Duodenal mucosa (tissue), 2 donors: ENCODE results near the gene EGF.
"Not testable (repeated sequence)": the region's sequence is repeated elsewhere in the genome, so short reads cannot be mapped to it uniquely, and the experiment has no call there.

Experiments used
- H3K27ac ChIP-seq: one replicate; pipeline ENCODE4 v1.7.0; 2013; ENCODE audit warnings: low read depth, low read length
- H3K27me3 ChIP-seq, 2 donors: one replicate each; pipeline ENCODE4 v1.7.0; 2013; ENCODE audit warnings: low read length in 2 of 2, control low read depth in 1 of 2; ENCODE audit not compliant: insufficient read depth in 2 of 2, control insufficient read depth in 1 of 2
- H3K36me3 ChIP-seq, 2 donors: one replicate each; pipeline ENCODE4 v1.7.0; 2013; ENCODE audit warnings: low read length in 2 of 2, control low read depth in 1 of 2; ENCODE audit not compliant: insufficient read depth in 2 of 2, control insufficient read depth in 1 of 2
- H3K4me1 ChIP-seq, 2 donors: one replicate each; pipeline ENCODE4 v1.7.0; 2013; ENCODE audit warnings: low read length in 2 of 2, control low read depth in 1 of 2; ENCODE audit not compliant: insufficient read depth in 2 of 2, control insufficient read depth in 1 of 2
- H3K4me3 ChIP-seq, 2 donors: one replicate each; pipeline ENCODE4 v1.7.0; 2013; ENCODE audit warnings: low read length in 2 of 2, low read depth in 1 of 2
- H3K9ac ChIP-seq, 2 donors: one replicate each; pipeline ENCODE4 v1.7.0; 2013; ENCODE audit warnings: low read length in 2 of 2, low read depth in 1 of 2
- H3K9me3 ChIP-seq, 2 donors: one replicate each; pipeline ENCODE4 v1.7.0; 2013; ENCODE audit warnings: low read length in 2 of 2, control low read depth in 1 of 2; ENCODE audit not compliant: control insufficient read depth in 1 of 2

Gene EGF

DNA sequence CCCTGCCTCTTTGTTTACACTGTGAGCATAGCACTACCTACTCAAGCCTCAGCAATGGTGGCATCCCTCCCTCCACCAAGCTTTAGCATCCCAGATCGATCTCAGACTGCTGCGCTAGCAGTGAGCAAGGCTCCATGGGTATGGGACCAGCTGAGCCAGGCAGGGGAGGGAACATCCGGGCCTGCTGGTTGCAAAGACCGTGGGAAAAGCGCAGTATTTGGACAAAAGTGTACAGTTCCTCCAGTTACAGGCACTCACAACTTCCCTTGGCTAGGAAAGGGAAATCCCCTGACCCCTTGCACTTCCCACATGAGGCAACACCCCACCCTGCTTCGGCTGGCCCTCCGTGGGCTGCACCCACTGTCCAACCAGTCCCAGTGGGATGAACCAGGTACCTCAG lies 26.5 kb downstream of the EGF start:
- Histone ChIP-seq H3K9ac (no peak overlapping the region), H3K9me3 (no peaks in the 10 kb centered on the region), H3K36me3 (no peaks in the 10 kb centered on the region), H3K4me3 (no peak overlapping the region), H3K4me1 (no peaks in the 10 kb centered on the region), H3K27me3 (no peaks in the 10 kb centered on the region), H3K27ac (no peak overlapping the region)

DNA sequence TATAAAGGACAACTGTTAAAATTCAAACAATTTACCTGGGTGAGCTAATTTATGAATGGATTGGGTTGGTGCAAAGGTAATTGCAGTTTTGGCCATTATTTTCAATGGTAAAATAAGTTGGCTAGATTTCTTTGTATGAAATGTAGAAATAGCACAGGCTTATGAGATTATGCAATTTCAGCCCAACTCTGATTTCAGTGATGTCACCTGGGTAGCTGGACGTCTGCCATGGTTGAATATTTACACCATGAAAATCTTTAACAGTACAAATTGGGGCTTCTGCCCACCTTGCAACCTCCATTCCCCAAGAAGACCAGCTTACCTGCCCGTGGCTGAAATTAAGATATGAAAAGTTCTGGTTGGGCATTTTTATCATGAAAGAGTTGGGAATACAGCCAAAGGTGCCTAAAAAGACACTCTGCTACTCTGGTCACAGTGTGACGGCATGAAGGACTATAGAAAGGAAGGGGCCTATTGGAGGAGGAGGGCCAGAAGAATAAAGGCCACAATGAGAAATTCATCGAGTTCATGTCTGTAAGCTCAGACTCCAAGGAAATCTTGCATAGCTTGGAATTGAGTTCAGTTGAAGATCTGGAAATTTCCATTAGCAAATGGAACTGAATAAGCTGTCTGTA lies 29.7 kb downstream of the EGF start:
- Histone ChIP-seq H3K9ac (no peak overlapping the region), H3K4me3 (no peak overlapping the region), H3K4me1 (no peaks in the 10 kb centered on the region), H3K27ac (no peak overlapping the region), H3K9me3 (no peaks in the 10 kb centered on the region), H3K27me3 (no peaks in the 10 kb centered on the region), H3K36me3 (no peaks in the 10 kb centered on the region)

DNA sequence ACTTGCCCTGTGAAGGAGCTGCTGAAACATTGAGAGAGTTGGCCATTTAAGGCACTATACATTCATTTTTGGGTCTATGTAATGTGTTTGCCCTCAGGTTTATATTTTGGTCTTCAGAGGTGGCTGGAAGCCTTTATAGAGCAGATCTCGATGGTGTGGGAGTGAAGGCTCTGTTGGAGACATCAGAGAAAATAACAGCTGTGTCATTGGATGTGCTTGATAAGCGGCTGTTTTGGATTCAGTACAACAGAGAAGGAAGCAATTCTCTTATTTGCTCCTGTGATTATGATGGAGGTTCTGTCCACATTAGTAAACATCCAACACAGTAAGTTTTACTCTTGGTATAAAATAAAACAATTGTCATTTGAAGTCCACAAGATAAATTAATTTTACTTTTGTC lies 31.1 kb downstream of the EGF start:
- Histone ChIP-seq H3K4me3 (no peak overlapping the region), H3K9me3 (no peaks in the 10 kb centered on the region), H3K27ac (no peak overlapping the region), H3K36me3 (no peaks in the 10 kb centered on the region), H3K9ac (no peak overlapping the region), H3K4me1 (no peaks in the 10 kb centered on the region), H3K27me3 (no peaks in the 10 kb centered on the region)

DNA sequence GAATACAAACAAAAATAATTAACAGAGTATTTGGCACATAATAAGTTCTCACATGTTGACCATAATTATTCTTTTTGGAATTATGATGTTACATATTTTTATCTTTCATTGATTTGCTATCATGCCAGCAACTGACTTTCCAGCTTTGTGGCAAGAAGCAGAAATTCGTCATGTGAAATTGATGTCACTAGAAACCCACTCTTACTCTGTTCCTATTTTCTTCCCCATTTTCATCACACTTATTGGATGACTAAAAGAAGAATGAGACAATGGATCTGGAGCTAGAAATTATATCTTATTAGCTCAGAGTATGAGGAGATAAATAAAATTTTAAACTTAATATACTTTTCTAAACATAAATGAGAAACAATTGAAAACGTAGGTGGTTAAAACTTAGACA lies 31.9 kb downstream of the EGF start:
- Histone ChIP-seq H3K9ac (no peak overlapping the region), H3K27ac (no peak overlapping the region), H3K27me3 (no peaks in the 10 kb centered on the region), H3K4me1 (no peaks in the 10 kb centered on the region), H3K9me3 (no peaks in the 10 kb centered on the region), H3K36me3 (no peaks in the 10 kb centered on the region), H3K4me3 (no peak overlapping the region)

DNA sequence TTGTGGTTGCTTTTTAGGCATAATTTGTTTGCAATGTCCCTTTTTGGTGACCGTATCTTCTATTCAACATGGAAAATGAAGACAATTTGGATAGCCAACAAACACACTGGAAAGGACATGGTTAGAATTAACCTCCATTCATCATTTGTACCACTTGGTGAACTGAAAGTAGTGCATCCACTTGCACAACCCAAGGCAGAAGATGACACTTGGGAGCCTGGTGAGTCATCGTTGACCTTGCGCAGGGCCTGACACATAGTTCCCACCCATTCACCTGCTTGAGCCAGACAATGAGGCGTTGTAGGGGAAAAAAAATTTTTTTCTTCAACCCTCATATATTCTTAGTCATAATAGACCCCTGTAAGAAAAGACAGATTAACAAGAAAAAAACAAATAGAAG lies 32.4 kb downstream of the EGF start:
- H3K4me3 ChIP-seq = no peak overlapping the region
- H3K36me3 ChIP-seq = no peaks in the 10 kb centered on the region
- H3K9ac ChIP-seq = no peak overlapping the region
- H3K27me3 ChIP-seq = no peaks in the 10 kb centered on the region
- no peak overlapping the region for H3K27ac ChIP-seq
- no peaks in the 10 kb centered on the region for H3K9me3 ChIP-seq
- H3K4me1 ChIP-seq = no peaks in the 10 kb centered on the region

DNA sequence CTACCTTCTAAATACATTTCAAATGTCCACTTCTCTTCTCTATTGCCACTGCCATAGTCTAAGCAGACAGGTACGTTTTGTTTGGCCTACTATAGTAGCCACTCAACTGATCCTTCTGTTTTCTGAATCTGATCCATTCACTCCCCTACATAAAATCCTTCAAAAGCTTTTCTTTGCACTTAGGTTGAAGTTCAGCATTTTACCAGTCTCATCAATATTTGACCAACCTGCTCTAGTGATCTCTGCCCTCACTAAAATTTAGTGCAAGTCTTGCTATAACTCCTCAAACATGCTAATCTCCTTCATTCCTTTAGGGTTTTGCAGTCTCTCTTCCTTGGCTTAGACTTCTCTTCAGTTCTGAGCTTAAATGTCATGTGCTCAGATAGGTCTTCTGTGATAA lies 33.4 kb downstream of the EGF start:
- Histone ChIP-seq H3K27ac (no peak overlapping the region), H3K36me3 (no peaks in the 10 kb centered on the region), H3K4me1 (no peaks in the 10 kb centered on the region), H3K4me3 (no peak overlapping the region), H3K9me3 (no peaks in the 10 kb centered on the region), H3K27me3 (no peaks in the 10 kb centered on the region), H3K9ac (no peak overlapping the region)

DNA sequence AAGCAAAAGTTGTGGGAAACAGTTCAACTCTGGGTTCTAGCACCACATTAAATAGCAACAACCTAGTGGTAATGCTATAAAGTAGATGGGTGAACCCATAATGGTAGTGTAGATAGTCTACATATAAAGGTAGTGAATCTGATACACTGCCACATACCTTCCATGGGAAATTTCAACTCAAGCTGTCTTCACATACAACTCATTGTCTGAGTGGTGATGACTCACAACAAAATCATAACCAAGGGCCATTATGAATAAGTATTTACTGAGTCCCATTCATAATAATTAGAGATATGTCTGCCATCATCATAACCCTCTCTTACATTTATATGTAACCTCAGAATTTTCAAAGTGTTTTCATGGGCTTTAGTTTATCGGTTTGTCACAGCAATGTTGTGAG lies 34.8 kb downstream of the EGF start:
- Histone ChIP-seq H3K9ac (no peak overlapping the region), H3K27me3 (no peaks in the 10 kb centered on the region), H3K4me3 (no peak overlapping the region), H3K27ac (no peak overlapping the region), H3K36me3 (no peaks in the 10 kb centered on the region), H3K9me3 (no peaks in the 10 kb centered on the region), H3K4me1 (no peaks in the 10 kb centered on the region)

DNA sequence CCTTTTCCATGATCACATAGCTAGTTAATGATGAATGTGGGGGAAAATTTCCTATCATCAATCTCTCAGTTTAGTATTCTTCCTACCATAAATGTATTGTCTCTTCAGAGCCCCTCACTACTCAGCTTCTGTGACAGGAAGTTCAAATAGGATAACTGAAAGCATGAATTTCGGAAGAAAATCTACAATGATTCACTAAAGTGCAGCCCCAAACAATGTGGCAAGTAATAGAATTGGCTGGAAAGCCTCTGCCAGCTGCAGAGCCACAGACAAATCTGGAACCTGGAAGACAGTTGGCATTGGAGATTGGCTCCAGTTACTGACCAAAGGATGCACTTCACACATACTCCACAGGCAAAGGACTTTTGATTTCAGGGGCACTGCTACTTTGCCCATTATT lies 35.2 kb downstream of the EGF start:
- H3K27me3 ChIP-seq = no peaks in the 10 kb centered on the region
- H3K27ac ChIP-seq = no peak overlapping the region
- no peak overlapping the region for H3K9ac ChIP-seq
- no peaks in the 10 kb centered on the region for H3K36me3 ChIP-seq
- H3K4me1 ChIP-seq = no peaks in the 10 kb centered on the region
- H3K9me3 ChIP-seq = no peaks in the 10 kb centered on the region
- no peak overlapping the region for H3K4me3 ChIP-seq

DNA sequence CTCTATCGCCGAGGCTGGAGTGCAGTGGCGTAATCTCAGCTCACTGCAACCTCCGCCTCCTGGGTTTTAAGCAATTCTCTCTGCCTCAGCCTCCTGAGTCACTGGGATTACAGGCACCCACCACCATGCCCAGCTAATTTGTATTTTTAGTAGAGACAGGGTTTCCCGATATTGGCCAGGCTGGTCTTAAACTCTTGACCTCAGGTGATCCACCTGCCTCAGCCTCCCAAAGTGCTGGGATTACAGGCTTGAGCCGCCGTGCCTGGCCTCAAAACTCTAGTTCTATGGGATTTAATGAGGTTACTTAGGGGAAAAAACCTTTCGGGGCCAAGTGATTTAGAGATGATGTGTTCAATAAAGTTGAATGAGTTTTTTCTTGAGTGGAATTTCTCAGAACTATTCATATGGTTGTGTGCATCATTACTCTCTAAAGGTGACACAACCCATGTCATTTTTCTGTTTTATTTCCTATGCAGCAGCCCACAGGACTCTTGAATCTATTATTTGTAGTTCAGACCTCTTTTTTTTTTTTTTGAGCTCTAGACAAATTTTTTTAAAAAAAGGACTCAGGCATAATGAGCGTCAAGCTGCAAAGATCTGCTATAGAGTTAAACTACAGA lies 36.5 kb downstream of the EGF start:
- H3K27me3 ChIP-seq, H3K27ac ChIP-seq, H3K36me3 ChIP-seq, H3K9me3 ChIP-seq, H3K4me3 ChIP-seq, H3K4me1 ChIP-seq, H3K9ac ChIP-seq: not testable (repeated sequence)

DNA sequence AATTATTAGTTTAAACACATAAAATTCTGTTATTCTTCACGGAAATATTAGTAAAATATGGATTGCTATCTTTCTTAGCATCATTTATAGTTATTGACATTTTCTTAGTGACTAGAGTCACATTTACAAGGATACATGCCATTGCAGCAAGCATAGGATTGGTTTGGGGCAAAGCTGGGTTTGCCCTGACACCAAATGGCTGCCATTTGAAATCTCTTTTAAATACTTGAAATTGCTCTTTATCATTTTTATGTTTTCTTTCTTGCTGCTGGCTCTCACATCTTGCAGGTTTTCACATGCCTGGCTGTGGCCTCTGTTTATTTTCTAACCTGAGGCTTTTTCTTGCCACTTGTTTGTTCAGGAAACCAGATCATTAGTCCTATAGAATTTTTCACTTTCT lies 39.9 kb downstream of the EGF start:
- H3K4me1 ChIP-seq = no peaks in the 10 kb centered on the region
- H3K9ac ChIP-seq = no peak overlapping the region
- H3K27ac ChIP-seq = no peak overlapping the region
- no peaks in the 10 kb centered on the region for H3K27me3 ChIP-seq
- no peaks in the 10 kb centered on the region for H3K9me3 ChIP-seq
- no peaks in the 10 kb centered on the region for H3K36me3 ChIP-seq
- no peak overlapping the region for H3K4me3 ChIP-seq

DNA sequence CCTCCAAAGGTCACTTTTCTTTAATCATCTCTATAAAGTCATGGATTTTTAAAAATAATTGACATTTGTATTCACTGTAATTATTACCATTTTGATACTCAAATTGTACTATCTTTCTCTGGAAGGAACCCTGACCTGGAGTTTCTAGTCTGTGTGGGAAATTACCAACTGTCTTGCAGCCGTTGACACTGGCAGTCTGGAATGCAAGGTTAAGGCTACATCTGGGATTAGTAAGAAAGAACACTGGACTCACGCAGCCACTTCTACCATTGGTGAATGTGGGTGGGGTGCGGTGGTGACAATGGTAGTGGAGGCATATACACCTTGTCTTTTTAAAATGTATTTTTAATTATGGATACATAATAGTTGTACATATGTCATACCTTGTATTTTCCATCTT lies 40.9 kb downstream of the EGF start:
- H3K9me3 ChIP-seq = no peaks in the 10 kb centered on the region
- H3K36me3 ChIP-seq = no peaks in the 10 kb centered on the region
- no peak overlapping the region for H3K27ac ChIP-seq
- H3K27me3 ChIP-seq = no peaks in the 10 kb centered on the region
- no peak overlapping the region for H3K9ac ChIP-seq
- no peaks in the 10 kb centered on the region for H3K4me1 ChIP-seq
- no peak overlapping the region for H3K4me3 ChIP-seq
